ENCODE measurements around the gene CORO2B.

- TF ChIP-seq CTCF (conservative IDR thresholded peaks at IDR 0.05) (no peak), EZH2 (IDR thresholded peaks at IDR 0.05; ENCODE audit: low read depth) (no peak)
Measured at GRCh38 chr15:68646696-68647095, 67.9 kb downstream of the CORO2B start.

Data from PC-9 (cell line).